Measurements from ENCODE around the gene NDUFC1. TPM values are rescaled to one million over a fixed set of nuclear protein-coding genes. Genes with fewer than 3 reads are reported as not detected.
"Not testable (repeated sequence)": the region's sequence is repeated elsewhere in the genome, so short reads cannot be mapped to it uniquely, and the experiment has no call there.

The NDUFC1 gene
- total and polyA plus RNA-seq, 9 donors, result 48.2 to 68.6 (median 53.9) TPM

DNA sequence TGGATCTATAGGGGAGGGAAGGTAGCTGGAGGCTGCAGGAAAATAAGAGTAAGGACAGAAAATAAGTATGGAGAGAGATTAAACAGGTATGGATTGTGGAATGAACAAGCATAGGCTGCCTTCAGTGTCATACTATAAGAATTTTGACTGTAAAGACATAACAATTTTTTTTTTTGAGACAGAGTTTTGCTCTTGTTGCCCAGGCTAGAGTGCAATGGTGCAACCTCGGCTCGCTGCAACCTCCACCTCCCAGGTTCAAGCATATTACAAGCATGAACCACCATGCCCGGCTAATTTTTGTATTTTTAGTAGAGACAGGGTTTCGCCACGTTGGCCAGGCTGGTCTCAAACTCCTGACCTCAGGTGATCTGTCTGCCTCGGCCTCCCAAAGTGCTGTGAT is 46.7 kb downstream of the NDUFC1 start:
- not testable (repeated sequence) for H3K27ac ChIP-seq (ENCODE audit: low read length); H3K4me1 ChIP-seq (ENCODE audit: control insufficient read depth, insufficient read depth, low read length); H3K4me3 ChIP-seq (ENCODE audit: low read length); H3K9me3 ChIP-seq (replicated peaks; ENCODE audit: control insufficient read depth, low read depth, low read length); H3K36me3 ChIP-seq (ENCODE audit: control insufficient read depth, insufficient read depth, low read length); DNase-seq; H3K27me3 ChIP-seq (ENCODE audit: control insufficient read depth, insufficient read depth, low read length)
- no CpG with 5 or more reads among the region's 6 CpGs for WGBS (ENCODE audit: insufficient coverage)

DNA sequence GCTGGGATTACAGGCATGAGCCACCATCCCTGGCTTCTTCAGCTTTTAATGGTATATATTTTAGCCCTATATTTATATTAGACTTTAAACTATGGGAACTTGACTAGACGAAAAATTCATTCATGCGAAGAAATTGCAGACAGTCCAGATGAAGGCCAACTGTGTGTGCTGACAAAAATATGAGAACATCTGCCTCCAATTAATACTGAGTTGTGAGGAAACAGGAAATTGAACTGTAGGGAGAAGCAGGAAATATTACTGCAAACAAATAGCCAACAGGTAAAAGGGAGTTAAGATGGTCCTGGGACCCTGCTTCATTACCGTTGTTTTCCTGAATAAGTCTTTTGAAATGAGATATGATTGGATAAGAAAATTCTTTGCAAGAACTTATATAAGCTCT is 48.6 kb downstream of the NDUFC1 start:
- no peak overlapping the region for H3K27ac ChIP-seq (ENCODE audit: low read length)
- H3K36me3 ChIP-seq (ENCODE audit: control insufficient read depth, insufficient read depth, low read length), result no peaks in the 10 kb centered on the region
- no CpG with 5 or more reads among the region's 3 CpGs for WGBS (ENCODE audit: insufficient coverage)
- H3K4me1 ChIP-seq (ENCODE audit: control insufficient read depth, insufficient read depth, low read length), result no peaks in the 10 kb centered on the region
- DNase-seq, result peak; percentile 44
- no peaks in the 10 kb centered on the region for H3K9me3 ChIP-seq (replicated peaks; ENCODE audit: control insufficient read depth, low read depth, low read length)
- no peaks in the 10 kb centered on the region for H3K27me3 ChIP-seq (ENCODE audit: control insufficient read depth, insufficient read depth, low read length)
- H3K4me3 ChIP-seq (ENCODE audit: low read length), result no peak overlapping the region

DNA sequence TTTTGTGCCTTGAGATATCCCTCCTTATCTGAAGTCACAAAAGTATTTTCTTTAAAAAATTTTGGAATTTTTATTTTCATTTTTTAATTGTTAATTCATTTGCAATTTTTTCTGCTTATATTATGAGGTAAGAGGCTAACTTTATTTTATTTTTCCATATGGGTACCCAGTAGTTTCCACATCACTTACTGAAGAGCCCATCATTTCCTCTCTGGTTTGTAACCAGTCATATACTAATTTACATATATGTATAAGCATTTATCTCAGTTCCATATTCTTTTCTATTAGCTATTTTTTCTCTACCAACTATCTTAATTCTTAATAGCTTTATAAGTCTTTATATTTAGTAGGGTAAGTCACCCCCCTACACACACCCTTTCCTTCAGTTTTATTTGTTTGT is 49.2 kb downstream of the NDUFC1 start:
- H3K27me3 ChIP-seq (ENCODE audit: control insufficient read depth, insufficient read depth, low read length), result no peaks in the 10 kb centered on the region
- H3K27ac ChIP-seq (ENCODE audit: low read length), result no peak overlapping the region
- no peaks in the 10 kb centered on the region for H3K9me3 ChIP-seq (replicated peaks; ENCODE audit: control insufficient read depth, low read depth, low read length)
- no peak overlapping the region for H3K4me3 ChIP-seq (ENCODE audit: low read length)
- H3K4me1 ChIP-seq (ENCODE audit: control insufficient read depth, insufficient read depth, low read length), result no peaks in the 10 kb centered on the region
- no peak for DNase-seq
- no peaks in the 10 kb centered on the region for H3K36me3 ChIP-seq (ENCODE audit: control insufficient read depth, insufficient read depth, low read length)

DNA sequence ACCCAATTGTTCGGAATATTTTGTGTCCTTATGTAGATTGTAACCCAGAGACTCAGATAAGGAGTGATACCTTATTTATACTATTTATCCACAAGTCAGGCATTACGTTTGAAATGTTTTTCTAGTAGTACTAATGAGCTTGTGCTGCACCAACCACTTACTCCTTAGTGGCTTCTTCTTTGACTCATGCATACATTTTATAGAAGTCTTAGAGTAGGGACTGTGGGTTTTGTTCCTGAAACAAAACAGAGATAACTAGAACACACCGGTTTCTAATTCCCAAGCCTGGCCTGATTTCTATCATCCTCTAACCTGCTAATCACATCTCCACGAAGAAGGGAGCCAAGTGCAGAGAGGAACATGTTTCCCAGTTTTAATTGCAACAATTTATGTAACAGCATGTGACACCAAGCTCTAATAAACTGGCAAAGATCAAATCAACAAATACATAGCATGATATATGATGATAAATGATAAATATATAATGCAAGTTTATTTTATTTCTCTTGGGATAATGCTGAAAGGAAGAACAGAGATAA is 54.5 kb downstream of the NDUFC1 start:
- Histone ChIP-seq H3K36me3 (ENCODE audit: control insufficient read depth, insufficient read depth, low read length) (no peaks in the 10 kb centered on the region), H3K9me3 (replicated peaks; ENCODE audit: control insufficient read depth, low read depth, low read length) (no peaks in the 10 kb centered on the region), H3K4me1 (ENCODE audit: control insufficient read depth, insufficient read depth, low read length) (peaks cover 3% of the 10 kb centered on the region), H3K27me3 (ENCODE audit: control insufficient read depth, insufficient read depth, low read length) (no peaks in the 10 kb centered on the region), H3K27ac (ENCODE audit: low read length) (no peak overlapping the region), H3K4me3 (ENCODE audit: low read length) (no peak overlapping the region)
- DNase-seq, result no peak
- WGBS (ENCODE audit: insufficient coverage), result no CpG with 5 or more reads among the region's 4 CpGs

DNA sequence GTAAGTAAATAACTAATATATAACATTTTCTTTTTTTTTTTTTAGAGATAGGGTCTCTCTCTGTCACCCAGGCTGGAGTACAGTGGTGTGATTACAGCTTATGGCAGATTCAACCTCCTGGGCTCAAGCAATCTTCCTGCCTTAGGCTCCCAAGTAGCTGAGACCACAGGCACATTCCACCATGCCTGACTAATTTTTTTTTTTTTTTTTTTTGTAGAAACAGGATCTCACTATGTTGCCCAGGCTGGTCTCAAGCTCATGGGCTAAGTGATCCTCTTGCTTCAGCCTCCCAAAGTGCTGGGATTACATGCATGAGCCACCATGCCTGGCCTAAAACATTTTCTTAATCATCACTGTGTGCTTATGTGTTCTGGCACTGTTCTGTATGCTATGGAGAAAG is 55.0 kb downstream of the NDUFC1 start:
- no peak for DNase-seq
- H3K27me3 ChIP-seq (ENCODE audit: control insufficient read depth, insufficient read depth, low read length), result no peaks in the 10 kb centered on the region
- H3K27ac ChIP-seq (ENCODE audit: low read length), result no peak overlapping the region
- H3K9me3 ChIP-seq (replicated peaks; ENCODE audit: control insufficient read depth, low read depth, low read length), result no peaks in the 10 kb centered on the region
- peaks cover 3% of the 10 kb centered on the region for H3K4me1 ChIP-seq (ENCODE audit: control insufficient read depth, insufficient read depth, low read length)
- no peaks in the 10 kb centered on the region for H3K36me3 ChIP-seq (ENCODE audit: control insufficient read depth, insufficient read depth, low read length)
- no peak overlapping the region for H3K4me3 ChIP-seq (ENCODE audit: low read length)

DNA sequence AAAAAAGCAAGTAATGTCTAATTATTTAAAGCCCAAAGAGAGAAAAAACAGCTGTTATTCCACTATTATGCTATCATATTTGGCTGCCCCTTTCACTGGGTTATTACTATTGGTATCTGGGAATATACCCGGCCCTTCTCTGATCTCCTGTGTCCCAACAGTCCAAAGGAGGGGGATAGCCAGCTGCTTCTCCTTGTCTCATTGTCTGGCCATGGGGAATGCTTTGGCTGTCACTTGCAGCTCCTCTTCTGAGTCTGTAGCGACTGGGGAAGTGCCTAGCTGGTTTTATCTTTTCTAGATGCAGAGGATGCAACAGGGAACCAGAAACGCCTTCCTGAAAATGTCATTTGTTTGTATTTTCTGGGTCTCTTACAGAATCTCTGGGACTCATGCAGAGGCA is 56.1 kb downstream of the NDUFC1 start:
- peak; percentile 42 for DNase-seq

DNA sequence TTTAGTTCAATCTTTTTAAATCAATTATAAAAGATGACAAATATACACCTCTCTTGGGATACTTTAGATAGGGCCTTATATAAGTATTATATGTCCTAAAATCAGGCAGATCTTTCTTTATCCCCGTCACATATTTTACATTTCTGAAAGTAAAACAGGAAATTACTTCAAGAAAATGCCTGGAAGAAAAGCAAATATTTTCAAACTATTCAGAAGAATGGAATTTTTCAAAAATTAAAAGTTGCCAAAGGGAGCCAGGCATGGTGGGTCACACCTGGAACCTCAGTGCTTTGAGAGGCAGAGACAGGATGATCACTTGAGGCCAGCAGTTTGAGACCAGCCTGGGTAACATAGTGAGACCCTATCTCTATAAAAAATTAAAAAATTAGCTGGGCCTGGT is 56.7 kb downstream of the NDUFC1 start:
- Histone ChIP-seq H3K27ac (ENCODE audit: low read length) (no peak overlapping the region), H3K27me3 (ENCODE audit: control insufficient read depth, insufficient read depth, low read length) (no peaks in the 10 kb centered on the region), H3K9me3 (replicated peaks; ENCODE audit: control insufficient read depth, low read depth, low read length) (no peaks in the 10 kb centered on the region), H3K4me3 (ENCODE audit: low read length) (no peak overlapping the region), H3K4me1 (ENCODE audit: control insufficient read depth, insufficient read depth, low read length) (peaks cover 3% of the 10 kb centered on the region), H3K36me3 (ENCODE audit: control insufficient read depth, insufficient read depth, low read length) (no peaks in the 10 kb centered on the region)
- whole genome bisulfite sequencing (ENCODE audit: insufficient coverage), result no CpG with 5 or more reads among the region's 1 CpG
- DNase-seq, result no peak

More for the DNA sequence above, 56.1 kb downstream of the NDUFC1 start:
- Histone ChIP-seq H3K27ac (ENCODE audit: low read length) (no peak overlapping the region), H3K27me3 (ENCODE audit: control insufficient read depth, insufficient read depth, low read length) (no peaks in the 10 kb centered on the region), H3K4me3 (ENCODE audit: low read length) (no peak overlapping the region), H3K36me3 (ENCODE audit: control insufficient read depth, insufficient read depth, low read length) (no peaks in the 10 kb centered on the region), H3K4me1 (ENCODE audit: control insufficient read depth, insufficient read depth, low read length) (peaks cover 3% of the 10 kb centered on the region), H3K9me3 (replicated peaks; ENCODE audit: control insufficient read depth, low read depth, low read length) (no peaks in the 10 kb centered on the region)
- 0% methylated on average over 1 of the region's 3 CpGs for WGBS (ENCODE audit: insufficient coverage)

DNA sequence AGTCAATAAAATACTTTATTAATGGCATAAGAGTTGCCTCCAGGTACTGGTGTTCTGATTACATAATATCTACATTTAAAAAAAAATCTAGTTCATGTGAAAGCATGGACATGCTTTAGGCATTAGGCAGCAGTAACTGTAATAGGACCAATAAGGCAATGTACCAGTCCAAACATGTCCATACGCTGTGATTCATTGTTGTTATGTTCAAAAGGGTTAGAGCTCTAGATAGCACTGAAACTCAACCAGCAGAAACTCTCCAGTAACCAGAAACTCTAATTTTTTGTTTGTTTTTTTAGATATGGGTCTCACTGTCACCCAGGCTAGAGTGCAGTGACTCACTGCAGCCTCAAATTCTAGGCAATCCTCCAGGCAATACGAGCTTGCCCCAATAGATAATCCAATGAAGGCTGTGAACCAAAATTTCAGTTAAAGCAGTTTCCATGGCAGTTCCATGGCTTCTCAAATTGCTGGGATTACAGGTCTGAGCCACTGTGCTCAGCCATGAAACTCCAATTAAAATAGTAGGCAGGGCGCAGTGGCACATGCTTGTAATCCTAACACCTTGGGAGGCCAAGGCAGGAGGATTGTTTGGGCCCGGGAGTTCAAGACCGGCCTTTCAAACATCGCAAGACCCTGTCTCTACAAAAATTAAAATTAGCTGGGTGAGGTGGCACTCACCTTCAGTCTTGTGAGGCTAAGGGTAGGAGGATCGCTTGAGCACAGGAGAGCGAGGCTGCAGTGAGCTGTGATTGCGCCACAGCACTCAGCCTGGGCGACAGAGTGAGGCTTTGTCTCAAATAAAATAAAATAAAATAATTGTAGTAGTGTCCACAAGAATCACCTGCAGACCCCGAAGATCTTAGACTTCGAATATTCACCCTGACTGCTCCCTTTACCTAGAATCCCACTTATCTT is 58.6 kb downstream of the NDUFC1 start:
- Histone ChIP-seq H3K27ac (ENCODE audit: low read length) (no peak overlapping the region), H3K4me1 (ENCODE audit: control insufficient read depth, insufficient read depth, low read length) (peaks cover 3% of the 10 kb centered on the region), H3K4me3 (ENCODE audit: low read length) (no peak overlapping the region), H3K9me3 (replicated peaks; ENCODE audit: control insufficient read depth, low read depth, low read length) (no peaks in the 10 kb centered on the region), H3K27me3 (ENCODE audit: control insufficient read depth, insufficient read depth, low read length) (no peaks in the 10 kb centered on the region), H3K36me3 (ENCODE audit: control insufficient read depth, insufficient read depth, low read length) (no peaks in the 10 kb centered on the region)
- no peak for DNase-seq
- WGBS (ENCODE audit: insufficient coverage), result 77% methylated on average over 4 of the region's 12 CpGs

DNA sequence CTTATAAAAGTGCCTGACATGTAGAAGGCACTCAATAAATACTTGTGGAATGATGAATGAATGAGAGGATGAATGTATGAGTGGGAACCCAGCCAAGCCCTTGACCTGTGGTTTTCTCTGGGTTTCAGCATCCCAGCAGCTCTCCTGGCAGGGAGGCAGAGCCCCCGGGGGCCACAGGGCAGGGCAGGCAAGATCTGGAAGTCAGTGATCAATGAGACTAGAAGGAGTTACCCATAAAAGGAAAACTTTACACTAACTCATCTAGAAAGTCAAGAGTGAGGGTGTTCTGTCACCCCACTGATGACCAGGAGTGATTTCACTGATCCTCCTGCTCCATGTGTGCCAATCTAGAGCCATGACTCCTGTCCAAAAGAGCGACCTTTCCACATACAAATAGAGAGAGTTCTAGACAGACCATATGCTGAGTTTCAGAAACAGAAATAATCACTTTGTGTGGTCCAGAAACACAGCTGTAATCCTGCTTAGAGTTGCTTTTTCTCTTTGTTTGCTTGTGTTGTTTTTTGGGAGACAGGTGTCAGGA is 59.7 kb downstream of the NDUFC1 start:
- Histone ChIP-seq H3K27me3 (ENCODE audit: control insufficient read depth, insufficient read depth, low read length) (no peaks in the 10 kb centered on the region), H3K4me1 (ENCODE audit: control insufficient read depth, insufficient read depth, low read length) (peaks cover 3% of the 10 kb centered on the region), H3K4me3 (ENCODE audit: low read length) (no peak overlapping the region), H3K9me3 (replicated peaks; ENCODE audit: control insufficient read depth, low read depth, low read length) (no peaks in the 10 kb centered on the region), H3K36me3 (ENCODE audit: control insufficient read depth, insufficient read depth, low read length) (no peaks in the 10 kb centered on the region), H3K27ac (ENCODE audit: low read length) (no peak overlapping the region)
- DNase-seq, result no peak
- no CpG with 5 or more reads among the region's 2 CpGs for WGBS (ENCODE audit: insufficient coverage)

DNA sequence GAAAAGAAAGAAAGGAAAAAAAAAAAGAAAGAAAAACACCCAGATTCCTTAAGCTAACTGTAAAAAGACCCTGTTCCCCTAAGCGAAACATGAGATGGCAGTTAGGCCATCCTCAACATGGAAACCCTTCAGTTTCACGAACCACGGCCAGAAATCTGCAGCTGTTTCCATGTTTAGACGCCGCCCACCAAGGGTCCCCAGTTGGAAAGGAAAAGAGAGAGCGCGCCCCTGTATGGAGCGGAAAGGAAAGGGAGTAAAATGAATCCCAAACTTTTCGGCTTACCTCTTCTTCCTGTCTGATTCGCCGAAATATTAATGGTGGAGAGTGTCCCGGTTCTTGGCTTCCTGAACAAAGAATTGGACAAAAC is 60.5 kb downstream of the NDUFC1 start:
- H3K4me3 ChIP-seq (ENCODE audit: low read length), result no peak overlapping the region
- DNase-seq, result no peak
- 66% methylated on average over 12 of the region's 12 CpGs for WGBS (ENCODE audit: insufficient coverage)
- H3K4me1 ChIP-seq (ENCODE audit: control insufficient read depth, insufficient read depth, low read length), result peaks cover 3% of the 10 kb centered on the region
- no peaks in the 10 kb centered on the region for H3K27me3 ChIP-seq (ENCODE audit: control insufficient read depth, insufficient read depth, low read length)
- no peak overlapping the region for H3K27ac ChIP-seq (ENCODE audit: low read length)
- no peaks in the 10 kb centered on the region for H3K36me3 ChIP-seq (ENCODE audit: control insufficient read depth, insufficient read depth, low read length)
- H3K9me3 ChIP-seq (replicated peaks; ENCODE audit: control insufficient read depth, low read depth, low read length), result no peaks in the 10 kb centered on the region

All from muscle of leg (tissue), 11 donors.